GM19240 (cell line): Measurements from ENCODE around the gene BBS4.

ENCODE experiments used
- DNase-seq: peaks from one replicate; pipeline ENCODE4 v3.0.0; 2011; ENCODE audit warnings: low spot score; ENCODE audit not compliant: insufficient read length

Gene BBS4

DNA sequence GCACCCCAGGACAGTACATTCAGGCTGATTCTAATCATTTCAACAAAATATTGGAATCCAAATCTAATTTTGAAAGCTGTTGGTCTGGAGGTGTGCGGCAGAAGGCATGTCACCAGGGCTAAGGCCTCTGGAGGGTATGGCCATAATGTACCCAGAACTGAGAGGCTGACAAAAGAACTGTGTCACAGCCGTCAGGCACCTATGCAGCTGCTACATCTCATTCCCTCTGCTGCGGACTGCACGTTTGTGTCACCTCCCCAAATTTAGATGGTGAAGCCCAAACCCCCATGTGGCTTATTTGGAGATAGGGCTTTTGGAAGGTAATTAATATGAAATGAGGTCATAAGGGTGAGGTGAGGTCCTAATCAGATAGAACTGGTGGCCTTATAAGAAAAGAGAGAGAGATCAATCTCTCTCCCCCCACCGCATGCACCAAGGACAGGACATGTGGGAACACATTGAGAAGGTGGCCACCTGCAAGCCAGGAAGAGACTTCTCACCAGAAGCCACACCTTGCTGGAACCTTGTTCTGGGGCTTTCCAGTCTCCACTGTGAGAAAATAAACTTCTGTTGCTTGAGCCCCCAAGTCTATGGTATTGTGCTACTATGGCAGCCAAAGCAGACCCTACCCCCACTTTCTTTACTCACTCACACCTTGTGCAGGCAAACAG lies 74.7 kb downstream of the BBS4 start:
- DNase-seq = no peak

DNA sequence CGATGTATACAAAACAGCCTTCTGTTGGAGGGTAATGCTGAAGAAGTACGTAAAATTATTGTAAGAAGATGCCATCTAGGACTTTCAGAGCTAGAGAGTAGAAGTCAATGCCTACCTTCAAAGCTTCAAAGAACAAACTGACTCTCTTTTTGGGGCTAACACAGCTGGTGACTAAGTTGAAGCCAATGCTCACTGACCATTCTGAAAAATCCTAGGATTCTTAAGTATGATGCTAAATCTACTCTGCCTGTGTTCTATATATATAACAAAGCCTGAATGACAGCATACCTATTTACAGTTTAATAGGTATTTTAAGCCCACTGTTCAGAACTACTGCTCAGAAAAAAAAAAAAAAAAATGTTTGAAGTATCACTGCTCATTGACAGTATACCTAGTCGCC lies 78.6 kb downstream of the BBS4 start:
- DNase-seq = no peak

DNA sequence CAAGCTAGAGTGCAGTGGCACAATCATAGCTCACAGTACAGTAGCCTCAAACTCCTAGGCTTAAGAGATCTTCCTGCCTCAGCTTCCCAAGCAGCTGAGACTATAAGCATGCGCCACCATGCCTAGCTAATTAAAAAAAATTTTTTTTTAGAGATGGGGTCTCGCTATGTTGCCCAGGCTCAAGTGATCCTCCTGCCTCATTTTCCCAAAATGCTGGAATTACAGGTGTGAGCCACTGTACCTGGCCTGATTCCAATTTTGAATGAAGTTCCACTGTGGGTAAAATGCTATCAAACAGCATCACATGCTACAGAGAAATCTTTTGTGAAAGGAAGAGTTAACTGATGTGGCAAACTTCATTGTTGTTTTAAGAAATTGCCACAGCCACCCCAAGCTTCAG lies 80.0 kb downstream of the BBS4 start:
- no peak for DNase-seq

DNA sequence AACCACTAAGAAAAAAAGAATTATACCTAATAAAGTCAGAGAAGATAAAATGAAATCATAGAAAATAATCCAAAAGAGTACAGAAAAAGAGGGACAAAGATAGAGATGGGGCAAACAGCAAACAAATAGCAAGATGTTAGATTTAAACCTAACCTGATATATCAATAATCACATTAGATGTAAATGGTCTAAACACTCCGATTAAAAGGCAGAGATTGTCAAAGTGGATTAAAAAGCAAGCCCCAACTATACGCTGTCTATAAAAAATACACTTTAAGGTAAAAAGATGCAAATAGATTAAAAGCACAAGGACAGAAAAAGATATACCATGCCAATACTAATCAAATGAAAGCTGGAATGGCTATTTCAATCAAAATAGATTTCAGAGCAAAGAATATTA lies 80.8 kb downstream of the BBS4 start:
- no peak for DNase-seq

DNA sequence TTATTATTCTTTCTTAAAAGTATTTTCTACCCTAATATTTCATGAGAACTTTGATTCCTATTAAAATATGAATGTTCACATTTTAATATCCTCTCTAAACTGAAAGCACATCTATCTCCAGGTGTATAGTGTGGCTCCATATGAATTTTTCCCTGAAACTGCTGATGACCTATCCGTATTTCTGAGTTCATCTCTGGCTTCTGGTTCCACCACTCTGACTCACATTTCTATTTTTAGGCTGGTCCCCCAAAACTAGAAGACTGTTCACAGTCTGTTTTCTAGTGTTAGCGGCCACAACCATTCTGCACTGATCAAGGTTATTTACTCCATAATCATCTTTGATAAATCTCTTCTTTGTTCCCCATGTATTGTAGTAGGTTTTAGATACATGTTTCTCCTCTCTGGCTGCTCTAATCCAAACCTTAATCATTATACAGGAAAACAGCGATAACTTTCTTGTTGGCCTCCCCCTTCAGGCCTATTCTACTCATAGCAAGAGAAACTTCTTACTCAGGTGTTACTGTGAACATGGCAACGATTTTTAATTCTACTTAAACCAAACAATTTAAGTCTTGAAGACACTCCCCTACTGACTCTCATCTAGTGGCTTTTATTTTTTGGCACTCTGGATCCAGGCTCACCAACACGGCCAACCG lies 84.8 kb downstream of the BBS4 start:
- no peak for DNase-seq

DNA sequence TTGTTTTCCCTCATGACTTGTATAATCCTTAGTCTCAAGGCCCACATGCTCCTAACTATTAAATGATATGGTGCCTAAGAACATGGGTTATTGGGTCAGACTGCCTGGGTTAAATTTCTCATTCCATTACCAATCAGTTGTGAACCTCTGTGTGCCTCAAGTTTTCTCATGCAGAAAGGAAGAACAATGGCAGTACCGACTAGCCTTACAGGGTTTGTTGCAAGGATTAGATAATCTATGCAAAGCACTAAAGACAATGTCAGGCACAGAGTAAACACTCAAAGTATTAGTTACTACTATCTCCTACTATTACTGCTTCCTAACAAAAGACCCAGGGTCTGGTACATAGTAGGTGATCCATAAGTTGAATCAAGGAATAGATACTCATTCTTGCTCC lies 85.3 kb downstream of the BBS4 start:
- DNase-seq = no peak

DNA sequence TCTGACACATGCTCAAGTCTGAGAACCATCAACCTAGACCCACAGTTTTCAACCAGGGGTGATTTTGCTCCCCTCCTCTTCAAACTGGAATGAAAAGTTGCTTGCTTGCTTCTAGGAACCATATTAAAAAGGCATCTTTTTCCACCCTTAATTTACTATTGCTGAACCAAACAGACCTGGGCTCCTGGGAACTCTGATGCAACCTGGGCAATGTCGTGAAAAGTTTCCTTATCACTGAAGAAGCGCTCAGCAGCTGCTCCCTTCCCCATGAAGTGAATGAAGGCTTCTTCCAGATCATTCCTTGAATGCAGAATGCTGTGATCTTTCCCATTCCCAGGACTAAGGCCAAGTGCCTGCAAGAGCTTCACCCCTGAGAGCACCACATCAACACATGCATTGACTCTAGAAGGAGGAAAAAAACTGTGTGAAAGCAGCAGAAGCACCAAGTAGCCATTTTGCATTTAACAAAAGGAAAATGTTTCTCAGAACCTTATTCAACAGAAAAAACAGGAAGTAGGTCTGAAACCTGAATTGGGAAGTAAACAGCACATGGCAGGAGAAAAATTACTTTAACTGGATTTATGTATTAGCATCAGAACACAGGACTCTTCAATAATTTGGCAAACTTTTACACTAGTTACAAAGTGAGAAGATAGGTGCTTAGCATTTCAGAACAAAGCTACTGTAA lies 88.8 kb downstream of the BBS4 start:
- no peak for DNase-seq

DNA sequence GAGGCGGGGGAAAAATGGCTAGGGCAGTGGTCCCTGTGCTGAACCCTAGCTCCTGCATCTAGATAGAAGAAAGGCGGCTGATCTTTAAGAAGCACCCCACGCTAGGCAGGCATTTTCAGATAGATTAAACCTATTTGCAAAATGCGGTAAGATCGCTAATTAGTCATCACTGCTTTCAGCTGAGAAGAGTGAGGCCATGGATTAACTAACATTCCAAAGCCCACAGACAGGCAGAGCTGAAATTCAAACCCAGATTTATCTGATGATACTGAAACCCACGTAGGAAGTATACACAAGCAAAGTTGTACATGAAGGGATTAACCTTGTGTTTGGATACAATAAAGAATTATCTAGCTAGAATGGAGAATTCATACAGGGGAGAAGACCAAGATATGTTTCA lies 92.8 kb downstream of the BBS4 start:
- DNase-seq = no peak

DNA sequence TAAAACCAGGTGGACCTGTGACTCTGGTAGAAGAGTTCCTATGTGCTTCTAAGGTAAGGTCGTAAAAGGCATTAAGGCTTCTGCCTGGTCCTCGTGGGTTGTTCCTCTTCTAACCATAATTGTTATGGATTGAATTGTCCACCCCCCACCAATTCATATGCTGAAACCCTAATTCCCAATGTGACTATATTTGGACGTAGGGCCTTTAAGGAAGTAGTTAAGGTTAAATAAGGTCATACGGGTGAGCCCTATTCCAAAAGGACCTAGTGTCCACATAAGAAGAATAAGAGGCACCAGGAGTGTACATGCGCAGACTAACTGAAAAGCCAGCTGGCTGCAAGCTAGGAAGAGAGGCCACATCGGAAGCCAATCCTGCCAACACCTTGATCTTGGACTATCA lies 95.6 kb downstream of the BBS4 start:
- no peak for DNase-seq

DNA sequence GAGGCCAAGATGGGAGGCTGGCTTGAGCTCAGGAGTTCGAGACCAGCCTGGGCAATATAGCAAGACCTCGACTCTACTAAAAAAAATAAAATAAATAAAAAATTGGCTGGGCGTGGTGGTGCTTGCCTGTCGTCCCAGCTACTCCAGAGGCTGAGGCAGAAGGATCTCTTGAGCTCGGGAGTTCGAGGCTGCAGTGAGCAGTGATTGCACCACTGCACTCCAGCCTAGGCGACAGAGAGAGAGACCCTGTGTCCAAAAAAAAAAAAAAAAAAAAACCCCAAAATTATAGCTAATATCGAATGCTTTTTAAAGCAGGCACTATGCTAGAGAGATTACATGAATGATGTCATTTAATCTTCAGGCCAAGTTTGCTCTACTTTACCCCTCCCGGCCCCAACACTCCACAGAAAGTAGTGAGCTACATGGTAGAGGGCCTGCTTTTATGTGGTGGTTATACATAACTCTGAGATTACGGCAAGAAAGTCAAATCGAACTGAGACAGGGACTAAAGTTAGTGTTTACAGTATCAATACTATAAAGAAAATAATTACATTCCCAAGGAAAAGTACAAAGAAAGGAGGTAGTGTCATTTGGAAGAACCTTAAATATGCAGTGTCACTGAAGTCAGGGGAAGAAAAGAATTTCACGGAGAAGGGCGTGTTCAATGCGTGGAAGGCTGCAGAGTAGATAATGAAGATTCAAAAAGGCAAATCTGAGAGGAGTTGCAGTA lies 96.4 kb downstream of the BBS4 start:
- DNase-seq = no peak

DNA sequence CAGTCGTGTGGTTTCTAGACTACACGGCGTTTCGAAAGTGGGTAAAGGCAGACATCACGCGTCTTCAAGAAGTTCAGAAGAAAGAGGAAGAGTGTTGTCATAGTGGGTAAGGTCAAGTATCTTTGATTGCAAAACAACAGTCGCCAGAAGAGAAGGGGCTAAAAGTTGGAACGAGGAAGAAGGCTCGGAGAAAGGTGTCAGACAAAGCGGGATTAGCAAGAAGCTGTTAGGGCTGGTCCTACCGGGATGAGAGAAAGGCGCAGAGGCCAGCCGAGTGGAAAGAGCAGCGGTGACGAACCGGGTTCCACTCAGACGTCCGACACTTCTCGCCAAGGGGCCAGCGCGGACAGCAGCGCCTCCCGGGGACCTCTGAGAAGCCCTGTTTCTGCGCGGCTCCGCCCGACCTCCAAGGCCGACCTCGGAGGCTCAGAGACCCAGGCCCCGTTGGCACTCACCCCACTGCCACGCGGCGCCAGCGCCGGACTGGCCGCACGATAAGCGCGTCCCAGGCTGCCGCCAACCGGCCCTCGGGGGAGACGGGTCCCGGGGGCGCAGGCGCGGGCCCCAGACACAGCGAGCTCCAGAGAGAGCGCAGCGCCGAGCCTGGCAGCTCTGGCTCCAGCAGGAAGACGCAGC lies 97.1 kb downstream of the BBS4 start:
- peak; percentile 16 for DNase-seq

DNA sequence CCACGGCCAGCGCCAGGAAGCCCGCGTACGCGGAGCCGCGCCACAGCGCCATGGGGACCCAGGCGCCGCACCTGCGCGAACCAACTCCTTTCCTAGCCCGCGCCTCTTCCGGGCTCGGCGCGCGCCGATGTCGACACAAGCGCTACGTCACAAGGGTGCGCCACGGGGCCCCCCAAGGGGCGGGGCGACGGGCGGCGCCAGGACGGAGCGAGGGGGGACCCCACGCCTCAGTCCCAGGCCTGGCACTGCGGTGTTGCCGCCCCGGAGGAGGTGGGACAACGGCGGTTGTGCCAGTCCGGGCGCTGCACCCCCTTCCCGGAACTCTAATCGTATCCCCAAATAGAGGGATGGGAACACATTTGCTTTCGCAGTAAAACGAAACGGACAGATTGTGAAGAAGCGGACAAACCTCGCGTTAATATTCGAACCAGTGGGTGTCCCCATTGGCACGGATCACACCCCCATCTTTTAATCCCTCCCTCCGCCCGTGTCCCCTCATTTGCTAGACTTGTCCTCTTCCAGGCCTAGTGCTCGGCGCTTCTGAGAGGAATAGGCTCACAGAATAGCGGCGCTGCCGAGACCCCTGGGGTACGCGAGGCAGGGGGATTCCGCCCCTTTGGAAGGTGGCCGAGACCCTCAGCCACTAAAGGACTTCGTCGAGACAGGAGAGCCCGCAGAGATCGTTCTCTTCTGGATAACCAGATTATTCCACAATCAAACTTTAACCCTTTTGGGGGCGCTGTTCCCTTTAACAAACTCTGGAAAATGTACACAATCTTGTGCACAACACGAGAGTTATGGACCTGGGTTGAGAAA lies 97.8 kb downstream of the BBS4 start, which contains the start of gene ADPGK:
Gene ADPGK, minus strand, starts transcription at position 119 of the 816 bp plus-strand sequence. Its CDS starts 67 bp downstream, at position 52.
- DNase-seq = peak; percentile 78

DNA sequence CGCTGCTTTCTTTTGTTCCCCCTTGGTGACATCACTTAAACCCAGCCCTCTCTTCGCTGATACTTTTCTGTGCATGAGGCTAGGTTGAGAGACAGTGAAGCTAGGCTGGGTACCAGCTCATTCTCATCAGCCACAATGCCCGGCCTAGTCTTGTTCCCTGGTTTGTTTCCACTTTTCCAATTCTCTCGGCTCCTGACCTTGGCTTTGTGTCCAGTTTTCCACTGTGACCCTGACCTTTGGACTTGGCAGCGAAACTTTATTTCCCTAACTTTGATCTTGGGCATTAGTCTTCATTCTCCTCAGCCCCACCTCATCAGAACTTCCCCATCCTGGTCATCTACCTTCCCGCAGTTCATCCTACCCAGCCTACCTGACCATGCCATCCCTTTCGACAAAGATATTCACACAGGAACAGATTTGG lies 98.5 kb downstream of the BBS4 start:
- DNase-seq = no peak

DNA sequence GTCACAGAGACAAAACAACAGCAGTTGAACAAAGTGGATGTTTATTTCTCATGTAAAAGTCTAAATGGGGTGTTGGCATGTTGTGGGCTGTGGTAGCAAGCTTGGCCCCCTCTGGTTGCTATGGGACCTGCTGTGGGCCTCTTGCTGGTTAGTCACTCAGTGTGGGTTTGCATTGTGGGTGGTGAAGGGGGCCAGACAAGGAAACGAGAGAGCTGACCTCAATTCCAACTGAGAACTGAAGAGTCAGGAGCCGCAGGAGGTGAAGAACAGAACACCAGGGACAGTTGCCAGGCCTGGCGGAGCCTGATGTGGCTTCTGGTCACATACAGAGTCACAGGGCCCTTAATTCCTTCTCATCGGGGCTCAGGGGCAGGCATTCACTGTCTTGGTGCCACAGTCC lies 99.4 kb downstream of the BBS4 start:
- no peak for DNase-seq

DNA sequence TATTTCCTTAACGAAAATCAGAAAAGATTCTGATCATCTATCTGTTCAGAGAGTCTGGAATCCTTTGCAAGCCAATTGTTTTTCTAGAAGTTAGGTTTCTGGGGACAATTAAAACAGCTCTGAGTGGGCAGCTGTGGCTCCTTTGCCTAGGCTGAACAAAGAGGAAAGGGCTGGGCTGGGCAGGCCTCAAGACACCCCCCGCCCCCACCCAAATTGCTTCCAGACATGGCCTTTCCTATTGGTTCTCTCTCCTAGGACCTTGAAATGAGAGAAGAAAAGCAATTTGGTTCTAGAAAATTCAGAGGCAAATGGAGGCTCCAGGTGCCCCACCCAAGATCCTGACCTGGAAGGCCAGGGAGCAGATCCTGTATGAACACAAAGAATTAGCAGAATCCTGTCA lies 99.8 kb downstream of the BBS4 start:
- DNase-seq = no peak

DNA sequence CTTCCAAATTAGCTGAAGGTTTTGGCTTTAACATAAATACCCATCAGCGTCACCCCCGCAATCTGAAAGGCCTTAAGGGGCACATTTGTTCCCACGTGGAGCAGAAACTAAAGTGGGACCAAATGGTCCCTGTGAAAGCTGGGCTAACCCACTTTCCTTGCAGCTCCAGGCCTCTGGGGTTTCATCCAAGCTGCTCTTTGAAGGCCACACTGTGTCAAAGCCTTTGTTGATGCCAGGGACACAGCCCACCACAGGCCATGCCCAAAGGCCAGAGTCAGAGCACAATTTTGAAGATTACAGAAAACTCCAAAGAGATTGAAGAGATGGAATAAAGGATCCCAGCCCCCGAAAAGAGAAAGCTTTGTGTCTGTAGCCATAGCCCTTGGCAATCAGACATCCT lies 100.2 kb downstream of the BBS4 start:
- no peak for DNase-seq

DNA sequence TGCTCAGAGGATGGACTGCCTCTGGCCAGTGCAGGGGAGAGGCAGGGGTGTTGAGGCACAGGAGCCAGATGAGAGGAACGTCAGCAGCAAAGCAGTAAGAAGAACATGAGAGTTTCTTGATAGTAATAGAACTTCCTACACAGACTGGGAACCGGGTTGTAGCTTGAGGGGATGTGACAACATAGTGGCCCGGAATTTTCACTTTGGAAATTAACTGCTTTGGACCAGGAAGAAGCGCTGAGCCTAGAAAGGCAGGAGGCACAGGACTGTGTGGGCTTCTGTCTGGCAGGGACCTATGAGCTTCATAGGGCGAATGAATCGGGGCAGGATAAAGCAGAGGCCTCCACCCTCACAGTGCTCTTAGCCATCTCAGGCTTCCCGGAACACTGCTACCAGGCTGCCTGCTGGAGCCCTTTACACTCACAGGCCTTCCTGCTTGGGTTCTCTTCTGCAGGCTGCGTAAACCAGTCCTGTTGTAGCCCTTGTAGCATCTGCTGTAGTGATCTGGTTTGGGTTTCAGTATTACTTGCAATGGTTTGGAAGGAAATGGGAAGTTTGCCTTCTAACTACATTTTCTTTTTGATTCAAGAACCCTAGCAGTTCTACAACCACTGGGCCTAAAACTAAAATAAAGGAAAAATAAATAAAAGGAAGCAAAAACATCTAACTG lies 100.8 kb downstream of the BBS4 start:
- no peak for DNase-seq

DNA sequence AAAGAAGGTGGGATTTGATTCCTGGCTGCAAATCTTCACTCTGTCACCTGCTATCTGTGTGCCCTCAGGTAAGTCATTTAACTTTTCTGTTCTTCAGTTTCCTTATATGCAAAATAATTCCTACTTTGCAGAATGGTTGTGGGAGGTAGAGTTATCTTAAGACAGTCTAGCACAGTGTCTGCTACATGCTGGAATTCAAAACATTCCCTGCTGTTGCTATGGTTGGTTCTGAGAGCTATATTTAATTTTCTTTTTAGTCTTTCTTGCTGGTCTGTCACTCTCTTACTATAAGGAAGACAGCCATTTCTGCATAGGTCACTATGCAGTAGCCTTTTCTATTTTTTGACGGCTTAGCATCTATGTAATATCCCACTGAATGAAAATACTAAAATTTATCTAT lies 101.5 kb downstream of the BBS4 start:
- DNase-seq = no peak
